HG02763 (cell line): ENCODE results near the gene NELFCD.
"Not testable (repeated sequence)": the region's sequence is repeated elsewhere in the genome, so short reads cannot be mapped to it uniquely, and the experiment has no call there.

Source experiments
- ATAC-seq: cut with Tn5 transposase; IDR thresholded peaks from one replicate; pipeline ENCODE4 v1.9.1; 2021; ENCODE audit warnings: mild to moderate bottlenecking, moderate library complexity; ENCODE audit not compliant: unreplicated experiment

Gene NELFCD

GRCh38 chr20:58971429-58971828 is 9.6 kb upstream of the NELFCD start:
- ATAC-seq = no peak

GRCh38 chr20:58973179-58973578 is 7.9 kb upstream of the NELFCD start:
- ATAC-seq = no peak

GRCh38 chr20:58973866-58974265 is 7.2 kb upstream of the NELFCD start:
- no peak for ATAC-seq

- no peak for ATAC-seq
Observed at GRCh38 chr20:58975353-58975752, 5.7 kb upstream of the NELFCD start.

- no peak for ATAC-seq
Observed at GRCh38 chr20:58976061-58976730, 4.9 kb upstream of the NELFCD start.

GRCh38 chr20:58978351-58979190 is 2.5 kb upstream of the NELFCD start:
- ATAC-seq = no peak

GRCh38 chr20:58981628-58982364 is 740 bp downstream of the NELFCD start:
- peak; percentile 1 for ATAC-seq

- no peak for ATAC-seq
Observed at GRCh38 chr20:58982406-58983114, 1.5 kb downstream of the NELFCD start.

- not testable (repeated sequence) for ATAC-seq
Observed at GRCh38 chr20:58983115-58983468, 2.0 kb downstream of the NELFCD start.

- ATAC-seq = no peak
Observed at GRCh38 chr20:58984691-58985090, 3.6 kb downstream of the NELFCD start.

- ATAC-seq = no peak
Observed at GRCh38 chr20:58985656-58986055, 4.6 kb downstream of the NELFCD start.

- no peak for ATAC-seq
Observed at GRCh38 chr20:58986286-58986967, 5.4 kb downstream of the NELFCD start.

GRCh38 chr20:58986968-58987517 is 6.0 kb downstream of the NELFCD start:
- ATAC-seq = no peak

GRCh38 chr20:58987790-58988564 is 6.9 kb downstream of the NELFCD start:
- no peak for ATAC-seq

- ATAC-seq = no peak
Observed at GRCh38 chr20:58988565-58988882, 7.5 kb downstream of the NELFCD start.

- no peak for ATAC-seq
Observed at GRCh38 chr20:58989196-58989595, 8.1 kb downstream of the NELFCD start.

GRCh38 chr20:58990651-58991445 is 9.8 kb downstream of the NELFCD start:
- ATAC-seq = no peak

- ATAC-seq = no peak
Observed at GRCh38 chr20:58991715-58992114, 10.7 kb downstream of the NELFCD start.

- no peak for ATAC-seq
Observed at GRCh38 chr20:58992911-58993310, 11.9 kb downstream of the NELFCD start.
